Activated T-cell treated with anti-CD3 and anti-CD28 coated beads, Interleukin-2, amount 50 U/mL, for 1 hour (primary cell): ENCODE results near the gene CEP128.

Source experiments
- DNase-seq: peaks from one replicate; pipeline ENCODE4 v3.0.0-alpha.2; 2020

CEP128 gene

DNA sequence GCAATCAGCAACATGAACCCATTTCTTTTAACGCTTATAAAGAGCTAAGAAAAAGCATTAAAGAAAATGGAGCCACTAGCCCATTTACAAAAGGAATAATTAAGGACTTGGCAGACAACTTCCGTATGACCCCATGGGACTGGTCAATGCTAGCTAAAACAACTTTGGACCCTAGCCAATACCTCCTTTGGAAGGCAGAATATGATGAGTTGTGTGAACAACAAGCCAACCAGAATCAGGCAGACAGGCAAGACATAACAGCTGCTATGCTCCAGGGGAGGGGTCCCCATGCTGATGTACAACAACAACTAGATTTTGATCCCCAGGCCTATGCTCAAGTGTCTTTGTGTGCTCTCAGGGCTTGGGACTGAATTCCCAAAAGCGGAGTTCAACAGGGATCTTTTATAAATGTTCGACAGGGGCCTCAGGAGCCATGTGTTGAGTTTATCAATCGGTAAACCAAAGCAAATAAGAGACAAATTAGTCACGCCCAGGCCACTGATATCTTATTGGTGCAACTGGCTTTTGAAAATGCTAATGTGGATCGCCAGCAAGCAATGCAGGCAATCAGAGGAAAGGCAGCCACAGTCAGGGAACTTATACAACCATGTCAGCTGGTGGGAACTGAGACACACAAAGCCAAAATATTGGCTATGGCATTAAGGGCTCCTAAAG is 475.9 kb downstream of the CEP128 start:
- no peak for DNase-seq

GRCh38 chr14:80464531-80465149 is 476.9 kb downstream of the CEP128 start:
- DNase-seq = no peak

- no peak for DNase-seq
These were observed 485.3 kb downstream of the CEP128 start for GRCh38 chr14:80456209-80456608.

- no peak for DNase-seq
These were observed 486.5 kb downstream of the CEP128 start for GRCh38 chr14:80455031-80455430.

GRCh38 chr14:80448267-80448666 is 493.3 kb downstream of the CEP128 start:
- no peak for DNase-seq

DNA sequence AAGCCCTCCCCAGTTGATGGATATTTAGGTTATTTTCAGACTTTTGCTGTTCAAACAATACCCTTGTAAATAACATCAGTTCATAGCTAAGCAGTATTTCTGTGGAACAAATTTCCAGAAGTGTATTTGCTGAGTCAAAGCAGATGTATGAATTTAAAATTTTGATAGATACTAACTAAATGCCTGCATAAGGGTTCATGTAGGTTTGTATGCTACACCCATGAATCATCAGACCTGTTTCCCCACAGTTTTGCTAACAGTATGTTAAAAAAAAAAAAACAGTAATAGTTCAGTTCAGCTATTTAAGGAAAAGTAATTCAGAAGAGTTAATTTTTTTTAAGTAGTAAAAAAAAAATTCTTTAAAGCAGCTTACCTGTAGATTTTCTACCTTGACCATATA is 494.1 kb downstream of the CEP128 start:
- DNase-seq = no peak
